Kasumi-1 (cell line): ENCODE data around the gene CPNE9.

Source experiments
- DNase-seq, 2 experiments: peaks; one replicate each; lab custom pipeline; 2025; lab: John Stamatoyannopoulos, UW

CPNE9 gene

DNA sequence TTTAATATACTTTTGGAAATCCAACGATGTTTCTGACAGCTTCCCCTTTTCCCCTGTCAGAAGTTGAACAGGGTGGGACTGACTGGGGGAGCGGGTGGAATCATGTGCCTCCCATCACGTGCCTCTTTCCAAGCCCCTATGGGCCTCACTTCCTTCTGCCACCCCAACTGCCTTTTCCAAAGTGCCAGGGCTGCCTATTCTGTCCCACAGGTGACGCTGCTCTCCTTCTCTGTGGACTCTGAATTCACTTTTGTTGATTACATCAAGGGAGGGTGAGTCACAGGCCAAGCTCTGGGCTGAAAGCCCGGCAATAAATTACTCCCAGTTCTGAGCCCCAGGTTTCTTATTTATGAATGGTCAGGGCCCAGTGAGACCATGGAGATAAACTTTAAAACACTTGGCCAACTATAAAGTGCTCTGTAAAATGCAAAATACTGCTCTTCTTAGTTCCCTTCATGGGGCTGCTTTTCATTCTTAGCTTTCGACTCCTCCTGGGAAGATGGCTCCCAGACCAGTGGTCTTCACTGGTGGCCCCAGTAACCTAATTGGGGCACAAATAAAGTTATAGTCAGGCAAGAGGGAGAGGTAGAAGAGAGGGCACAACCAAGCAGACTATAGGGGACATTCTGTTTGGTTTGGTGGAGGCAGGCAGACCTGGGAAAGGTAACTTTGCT lies 12.3 kb downstream of the CPNE9 start:
- peak; percentile 96 to 97 for DNase-seq

DNA sequence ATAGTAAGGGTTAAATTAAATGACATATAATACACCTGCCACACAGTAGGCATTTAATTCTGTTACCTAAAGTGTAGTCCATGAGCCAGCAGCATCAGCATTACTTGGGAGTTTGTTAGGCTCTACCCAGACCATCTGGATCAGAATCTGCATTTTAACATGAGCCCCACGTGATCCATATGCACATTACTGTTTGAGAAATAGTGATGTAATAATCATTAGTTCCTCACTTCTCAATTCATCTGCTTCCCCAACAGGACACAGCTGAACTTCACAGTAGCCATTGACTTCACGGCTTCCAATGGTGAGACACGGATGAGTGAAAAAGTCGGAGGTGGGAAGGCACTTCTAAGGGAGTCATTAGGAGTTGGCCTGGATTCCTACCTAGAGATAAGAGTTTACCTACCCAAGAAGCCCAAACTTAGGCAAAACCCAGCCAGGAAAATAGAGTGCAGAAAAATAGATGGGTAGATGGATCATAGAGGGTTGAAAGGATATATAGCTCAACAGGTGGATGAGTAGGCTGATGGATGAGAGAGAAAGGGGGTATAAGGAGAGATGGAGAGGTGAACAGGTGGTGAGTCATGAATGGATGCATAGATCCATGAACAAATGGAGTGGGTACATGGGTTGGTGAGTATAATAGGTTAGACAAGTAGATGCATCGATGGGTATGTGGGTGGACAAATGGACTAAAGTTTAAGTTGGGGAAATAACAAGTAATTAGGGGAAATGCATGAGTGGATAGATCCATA lies 13.3 kb downstream of the CPNE9 start:
- no peak for DNase-seq

DNA sequence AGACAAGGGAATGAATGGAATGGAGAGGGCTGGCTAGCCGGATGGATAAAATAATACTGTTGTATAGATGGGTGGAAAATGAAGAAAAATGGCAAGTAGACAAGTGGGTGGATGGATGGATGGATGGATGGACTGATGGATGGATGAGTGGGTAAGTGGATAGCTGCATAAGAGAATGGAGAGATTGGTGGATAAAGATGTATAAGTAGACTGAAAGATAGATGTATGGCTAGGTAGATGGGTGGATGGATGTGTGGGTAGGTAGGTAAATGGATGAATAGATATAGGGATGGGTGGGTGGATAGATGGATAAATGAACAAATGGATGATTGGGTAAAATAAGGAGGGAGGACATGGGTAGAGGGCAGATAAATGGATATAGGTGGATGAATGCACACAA lies 13.9 kb downstream of the CPNE9 start:
- no peak for DNase-seq

DNA sequence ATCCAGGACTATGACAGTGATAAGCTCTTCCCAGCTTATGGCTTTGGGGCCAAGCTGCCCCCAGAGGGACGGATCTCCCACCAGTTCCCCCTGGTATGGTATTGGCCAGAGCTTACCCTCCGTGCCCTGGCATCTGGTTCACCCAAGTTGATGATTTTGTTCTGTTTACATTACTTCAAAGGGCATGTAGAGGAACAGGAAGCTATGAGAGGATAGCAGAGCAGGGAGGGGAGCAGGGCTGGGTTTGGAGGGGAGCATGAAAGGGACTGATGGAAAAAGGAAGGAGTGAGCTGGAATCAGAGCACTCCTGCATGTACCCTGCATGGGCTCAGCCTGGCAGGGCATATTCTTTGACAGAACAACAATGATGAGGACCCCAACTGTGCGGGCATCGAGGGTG lies 14.5 kb downstream of the CPNE9 start:
- no peak for DNase-seq

DNA sequence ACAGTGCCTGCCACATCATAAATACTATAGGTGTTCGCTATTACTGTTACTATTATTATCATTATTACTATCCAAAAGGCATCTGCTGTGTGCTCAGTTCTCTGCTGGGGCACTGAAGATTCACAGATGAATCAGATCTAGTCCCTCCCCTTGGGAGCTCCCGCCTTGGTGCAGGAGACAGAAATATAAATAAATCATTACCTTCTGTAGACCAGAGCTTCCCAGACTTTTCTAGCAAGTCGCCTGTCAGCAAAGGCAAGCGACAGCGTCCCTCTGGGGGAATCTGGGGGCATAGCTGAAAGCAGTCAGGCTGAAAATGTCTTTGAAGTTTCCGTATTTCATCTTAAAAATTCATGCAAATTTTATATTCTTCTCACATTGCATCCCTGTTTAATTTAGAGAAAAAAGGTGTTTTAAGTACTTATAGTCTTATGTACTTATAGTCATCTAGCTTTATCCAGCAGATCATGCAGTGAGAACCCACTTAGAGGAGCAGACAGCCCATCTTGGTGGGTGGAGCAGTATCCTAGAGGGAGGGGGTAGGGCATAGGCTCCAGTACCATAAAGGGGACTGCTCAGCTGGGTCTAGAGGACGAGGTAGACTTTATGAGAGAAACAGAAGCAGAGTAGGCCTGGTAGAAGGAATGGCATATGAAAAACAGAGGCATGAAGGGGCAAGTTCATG lies 17.5 kb downstream of the CPNE9 start:
- DNase-seq = no peak

DNA sequence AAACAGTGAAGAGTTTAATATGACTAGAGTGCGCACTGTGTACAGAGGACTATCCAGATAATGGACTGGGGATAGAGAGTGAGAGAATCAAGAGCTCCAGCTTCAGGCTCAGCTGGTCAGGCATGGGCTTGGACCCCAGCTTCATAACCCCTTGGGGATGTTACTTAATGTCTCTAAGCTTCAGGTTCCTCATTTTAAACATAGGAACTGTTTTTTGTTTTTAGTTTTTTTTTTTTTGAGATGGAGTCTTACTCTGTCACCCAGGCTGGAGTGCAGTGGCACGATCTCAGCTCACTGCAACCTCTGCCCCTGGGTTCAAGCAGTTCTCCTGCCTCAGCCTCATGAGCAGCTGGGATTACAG lies 18.0 kb downstream of the CPNE9 start:
- no peak for DNase-seq

DNA sequence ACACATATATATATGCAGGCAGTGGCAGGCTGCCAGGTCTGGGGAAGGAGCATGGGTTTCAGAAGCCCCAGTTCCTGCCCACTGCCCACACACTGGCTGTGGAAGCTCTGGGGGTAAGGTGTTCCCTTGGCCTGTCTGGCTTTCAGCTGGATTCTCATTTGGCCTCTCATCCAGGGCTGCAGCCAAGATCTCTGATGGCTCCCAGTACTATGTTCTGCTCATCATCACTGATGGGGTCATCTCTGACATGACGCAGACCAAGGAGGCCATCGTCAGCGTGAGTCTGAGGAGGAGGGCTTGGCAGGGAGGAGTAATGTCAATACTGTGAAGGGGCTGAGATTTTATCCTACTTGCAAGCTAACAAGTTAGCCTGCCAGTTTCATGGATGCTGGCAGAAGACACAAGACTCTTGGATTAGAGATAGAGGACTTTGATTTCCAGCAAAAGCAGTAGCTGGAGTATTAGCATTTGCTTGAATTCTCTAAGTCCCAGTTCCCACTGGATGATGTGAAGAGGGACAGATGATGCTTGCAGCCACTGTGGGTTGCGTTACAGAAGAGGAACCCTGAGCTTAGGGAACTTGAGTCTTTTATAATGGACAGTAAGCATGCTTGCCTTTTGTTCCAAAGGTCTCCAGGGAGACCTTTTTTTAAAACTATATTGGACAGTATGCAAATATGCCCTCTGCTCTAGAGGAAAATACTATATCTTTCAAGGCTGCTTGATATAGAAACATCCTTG lies 22.3 kb downstream of the CPNE9 start:
- DNase-seq = no peak

DNA sequence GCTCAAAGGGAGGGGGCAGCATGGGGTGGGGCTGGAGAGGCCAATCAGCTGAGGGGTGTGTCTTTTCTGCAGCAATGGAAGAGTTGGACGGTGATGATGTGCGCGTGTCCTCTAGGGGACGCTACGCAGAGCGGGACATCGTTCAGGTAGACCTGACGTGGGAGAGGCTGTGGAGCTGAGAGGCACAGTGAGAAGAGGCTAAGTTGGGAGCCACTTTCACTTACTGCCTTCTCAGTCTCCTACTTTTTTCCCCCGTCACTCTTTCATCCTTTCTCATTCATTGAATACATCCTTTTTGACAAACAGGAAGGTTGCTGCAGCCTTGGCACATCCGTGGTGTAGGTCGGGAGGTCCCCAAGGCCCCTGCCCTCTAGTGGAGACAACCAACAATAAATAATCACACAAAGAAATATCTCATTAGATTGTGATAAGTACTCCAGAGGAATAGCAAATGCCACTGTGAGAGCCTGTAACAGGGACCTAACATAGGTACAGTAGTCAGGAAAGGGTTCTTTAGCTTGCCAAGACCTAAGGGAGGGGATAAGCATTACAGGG lies 23.5 kb downstream of the CPNE9 start:
- DNase-seq = peak; percentile 63 to 74

DNA sequence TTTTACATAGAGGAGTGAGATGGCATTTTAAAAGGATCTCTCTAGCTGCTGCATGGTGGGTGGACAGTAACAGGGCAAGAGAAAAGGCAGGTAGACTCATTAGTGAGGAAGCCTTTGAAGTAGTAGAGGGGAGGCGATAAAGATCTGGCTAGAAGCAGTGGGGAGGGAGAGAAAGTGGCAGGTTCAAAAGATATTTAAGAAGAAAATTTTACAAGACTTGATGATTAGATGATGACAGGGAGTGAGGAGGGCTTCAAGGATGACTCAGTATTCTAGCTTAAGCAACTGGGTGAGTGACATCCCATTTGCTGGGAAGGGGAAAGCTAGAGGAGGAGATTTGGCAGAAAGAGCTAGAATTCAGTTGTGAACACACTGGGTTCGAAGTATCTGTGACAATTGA lies 24.1 kb downstream of the CPNE9 start:
- no peak for DNase-seq

DNA sequence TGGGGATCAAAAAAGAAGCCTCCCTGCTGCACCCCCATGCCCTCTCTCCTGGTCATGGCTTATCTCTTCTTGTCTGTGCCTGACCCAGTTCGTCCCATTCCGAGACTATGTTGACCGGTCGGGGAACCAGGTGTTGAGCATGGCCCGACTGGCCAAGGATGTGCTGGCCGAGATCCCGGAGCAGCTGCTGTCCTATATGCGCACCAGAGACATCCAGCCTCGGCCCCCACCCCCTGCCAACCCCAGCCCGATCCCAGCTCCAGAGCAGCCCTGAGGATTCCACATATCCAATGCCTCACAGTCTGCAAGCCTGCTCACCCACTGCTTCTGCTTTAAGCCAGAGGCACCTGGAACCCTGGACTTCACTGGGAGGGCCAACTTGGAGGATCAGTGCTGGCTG lies 25.8 kb downstream of the CPNE9 start:
- DNase-seq = no peak

DNA sequence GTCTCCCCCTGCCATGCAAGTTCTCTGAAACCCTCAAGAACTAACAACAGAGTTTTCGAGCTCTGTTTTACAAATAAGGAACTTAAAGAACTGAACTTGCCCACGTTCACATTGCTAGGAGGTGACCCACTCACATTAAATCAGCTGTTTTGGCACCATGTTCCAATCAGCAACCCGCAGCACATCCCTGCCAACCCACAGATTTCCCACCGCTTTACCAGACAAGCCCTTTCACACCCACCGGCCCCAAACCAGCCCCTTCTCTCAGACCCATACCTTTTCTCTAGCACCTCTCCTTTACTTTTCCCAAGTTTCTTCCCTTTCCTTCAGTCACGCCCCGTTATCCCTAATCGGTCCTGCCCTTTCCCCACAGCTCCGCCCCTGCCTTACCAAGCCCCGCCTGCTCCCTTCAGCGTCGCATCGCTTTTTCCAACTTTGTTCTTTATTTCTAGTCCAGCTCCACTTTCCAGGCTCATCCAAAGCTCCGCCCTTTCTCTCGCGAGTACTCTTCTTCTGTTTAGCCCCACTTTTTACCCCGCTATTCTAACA lies 27.1 kb downstream of the CPNE9 start:
- peak in 1 of 2 experiments; percentile 35 for DNase-seq

DNA sequence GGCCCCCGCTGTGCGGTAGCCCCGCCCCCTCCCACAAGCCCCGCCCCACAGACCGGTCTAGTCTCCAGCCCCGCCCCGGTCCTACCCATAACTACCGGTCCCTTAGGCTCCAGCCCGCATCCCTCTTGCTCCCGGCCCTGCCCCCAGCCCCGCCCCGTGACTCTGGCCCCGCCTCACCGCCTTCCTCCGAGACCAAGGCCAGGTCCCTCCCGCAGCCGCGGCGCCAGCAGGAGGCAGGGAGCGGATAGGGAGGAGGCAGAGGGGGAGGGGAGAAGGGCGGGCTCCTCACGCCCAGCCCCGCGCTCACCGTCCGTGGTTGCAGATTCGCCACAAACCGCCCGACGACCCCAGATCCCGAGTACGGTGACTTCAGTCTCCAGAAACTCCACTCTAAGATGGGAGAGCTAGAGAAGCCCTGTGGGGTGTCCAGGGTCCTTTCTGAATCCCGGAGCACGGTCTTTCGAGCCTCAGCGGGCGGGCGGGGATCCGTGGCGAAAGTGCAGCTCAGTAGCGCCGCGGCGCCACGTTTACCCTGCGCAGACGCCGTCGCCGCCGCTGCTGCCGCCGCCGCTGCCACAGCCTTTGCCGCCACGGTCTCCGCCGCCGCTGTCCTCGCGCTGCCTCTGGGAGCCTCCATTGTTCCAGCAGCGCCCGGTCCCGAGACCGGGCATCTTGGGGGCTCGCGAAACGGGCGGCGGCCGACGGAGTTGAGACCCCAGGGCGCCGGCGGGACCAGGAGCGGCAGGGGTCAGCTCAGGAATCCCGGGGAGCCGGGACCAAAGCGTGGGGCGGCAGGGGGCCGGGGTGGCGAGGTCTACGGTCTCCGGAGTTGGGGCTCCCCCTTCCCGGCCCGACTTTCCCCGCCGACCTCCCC lies 27.8 kb downstream of the CPNE9 start, which contains the start of gene BRPF1:
Gene BRPF1, plus strand, starts transcription at position 530 of the 874 bp plus-strand sequence. CDS start 2,406 bp downstream, outside the sequence.
- peak; percentile 97 to 98 for DNase-seq

DNA sequence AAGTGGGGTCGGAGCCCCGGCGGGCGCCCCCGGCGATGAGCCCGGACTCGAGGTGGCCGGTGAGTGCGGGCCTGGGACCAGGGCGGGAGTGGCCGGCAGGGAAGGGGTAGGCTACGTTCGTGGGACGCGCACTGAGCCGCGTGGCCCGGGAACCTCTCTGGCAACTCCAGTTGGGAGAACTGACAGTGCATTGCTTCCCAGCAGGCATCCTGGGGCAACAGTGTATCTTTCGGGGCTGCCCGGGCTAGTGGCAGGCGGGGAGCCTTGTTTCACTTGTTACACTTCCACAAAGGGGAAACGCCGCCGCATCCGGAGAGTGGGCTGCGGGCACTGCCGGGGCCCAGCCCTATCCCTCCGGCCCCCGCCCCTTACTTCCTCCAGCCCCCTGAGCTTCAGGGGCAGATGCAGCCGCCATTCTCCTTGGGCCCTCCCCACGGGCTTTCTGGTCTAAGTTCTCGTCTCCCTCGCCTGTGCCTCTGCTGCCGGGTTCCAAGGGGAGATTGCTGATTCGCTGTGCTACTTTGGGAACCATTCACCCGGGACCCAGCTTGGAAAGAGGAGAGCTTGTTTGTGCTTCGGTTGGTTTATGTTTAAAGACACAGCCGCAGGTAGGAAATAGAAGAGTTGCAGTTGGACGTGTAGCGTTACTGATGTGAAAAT lies 28.6 kb downstream of the CPNE9 start:
- peak; percentile 23 to 58 for DNase-seq

DNA sequence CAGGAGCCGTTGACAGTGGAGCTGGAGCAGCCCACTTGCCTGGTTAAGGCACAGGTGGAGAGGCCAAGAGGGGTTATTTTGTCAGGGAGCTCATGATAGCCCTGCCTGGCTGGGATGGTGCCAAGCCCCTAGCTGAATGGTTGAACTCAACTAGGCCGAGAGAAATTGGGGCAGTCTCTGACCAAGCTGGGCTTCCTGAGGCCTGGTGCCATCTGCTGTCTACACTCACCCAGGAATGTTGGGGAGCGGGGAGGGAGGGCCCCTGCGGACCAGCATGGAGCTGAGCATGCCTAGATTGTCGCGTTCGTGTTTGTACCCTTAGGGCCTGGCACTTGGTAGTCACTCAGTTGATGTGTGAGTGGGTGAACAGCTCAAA lies 29.1 kb downstream of the CPNE9 start:
- DNase-seq = no peak

DNA sequence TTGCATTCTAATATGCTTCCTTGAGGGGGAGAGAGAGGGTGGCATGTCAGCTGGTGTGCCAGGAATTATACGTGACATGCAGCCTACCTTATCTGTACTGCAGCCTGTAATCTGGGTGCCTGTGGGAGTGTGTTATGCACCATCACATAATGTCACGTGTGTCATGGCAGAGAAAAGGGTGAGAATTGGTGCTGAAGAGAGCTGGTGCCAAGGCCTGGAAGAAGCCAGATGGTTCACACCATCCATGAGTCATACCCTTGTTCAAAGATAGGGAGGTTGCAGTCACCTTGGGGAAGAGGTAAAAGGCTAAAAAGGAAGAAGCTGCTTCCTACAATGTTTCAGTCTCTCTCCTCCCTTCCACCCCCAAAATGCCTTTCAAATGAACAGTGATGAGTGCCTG lies 33.2 kb downstream of the CPNE9 start:
- DNase-seq = no peak

DNA sequence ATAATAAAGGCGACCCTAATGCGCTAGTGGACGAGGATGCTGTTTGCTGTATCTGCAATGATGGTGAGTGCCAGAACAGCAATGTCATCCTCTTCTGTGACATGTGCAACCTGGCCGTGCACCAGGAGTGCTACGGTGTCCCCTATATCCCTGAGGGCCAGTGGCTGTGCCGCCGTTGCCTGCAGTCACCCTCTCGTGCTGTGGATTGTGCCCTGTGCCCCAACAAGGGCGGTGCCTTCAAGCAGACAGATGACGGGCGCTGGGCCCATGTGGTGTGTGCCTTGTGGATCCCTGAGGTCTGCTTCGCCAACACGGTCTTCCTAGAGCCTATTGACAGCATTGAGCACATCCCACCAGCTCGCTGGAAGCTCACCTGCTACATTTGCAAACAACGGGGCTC lies 35.5 kb downstream of the CPNE9 start:
- no peak for DNase-seq

DNA sequence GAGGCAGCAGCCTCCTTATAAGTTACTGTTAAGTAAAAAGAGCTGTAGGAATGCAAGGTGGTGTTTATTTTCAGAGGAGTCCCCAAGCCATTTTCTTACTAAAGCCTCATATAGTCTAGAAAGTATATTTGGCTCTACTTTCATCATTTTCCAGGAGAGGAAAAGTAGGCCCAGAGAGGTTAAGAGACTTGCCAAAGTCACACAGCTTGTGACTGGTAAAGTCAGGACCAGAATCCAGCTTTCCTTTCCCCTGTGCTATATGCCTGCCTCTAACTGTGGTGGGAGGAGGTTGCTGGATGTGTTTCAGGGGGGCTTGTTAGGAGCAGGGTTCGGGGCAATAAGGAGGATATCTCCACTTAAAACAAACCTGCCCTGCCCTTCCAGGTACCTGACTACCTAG lies 38.9 kb downstream of the CPNE9 start:
- no peak for DNase-seq

DNA sequence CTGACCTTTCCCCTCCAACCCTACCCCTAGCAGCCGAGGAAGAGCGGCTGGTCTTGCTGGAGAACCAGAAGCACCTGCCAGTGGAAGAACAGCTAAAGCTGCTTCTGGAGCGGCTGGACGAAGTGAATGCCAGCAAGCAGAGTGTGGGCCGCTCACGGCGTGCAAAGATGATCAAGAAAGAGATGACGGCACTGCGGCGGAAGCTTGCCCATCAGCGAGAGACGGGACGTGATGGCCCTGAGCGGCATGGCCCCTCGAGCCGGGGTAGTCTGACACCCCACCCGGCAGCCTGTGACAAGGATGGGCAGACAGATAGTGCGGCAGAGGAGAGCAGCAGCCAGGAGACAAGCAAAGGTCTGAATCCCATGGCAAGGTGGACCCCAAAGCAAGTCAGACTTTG lies 39.9 kb downstream of the CPNE9 start:
- DNase-seq = no peak

DNA sequence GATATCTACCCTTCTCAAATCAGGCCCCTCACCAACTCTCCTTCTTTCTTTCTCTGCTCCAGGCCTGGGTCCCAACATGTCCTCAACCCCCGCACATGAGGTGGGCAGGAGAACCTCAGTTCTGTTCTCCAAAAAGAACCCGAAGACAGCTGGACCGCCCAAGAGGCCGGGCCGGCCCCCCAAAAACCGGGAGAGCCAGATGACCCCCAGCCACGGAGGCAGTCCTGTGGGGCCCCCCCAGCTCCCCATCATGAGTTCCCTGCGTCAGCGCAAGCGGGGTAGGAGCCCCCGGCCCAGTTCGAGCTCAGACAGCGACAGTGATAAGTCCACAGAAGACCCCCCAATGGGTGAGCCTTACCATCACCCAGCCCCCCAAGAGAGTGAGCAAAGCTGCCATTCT lies 40.5 kb downstream of the CPNE9 start:
- DNase-seq = no peak

DNA sequence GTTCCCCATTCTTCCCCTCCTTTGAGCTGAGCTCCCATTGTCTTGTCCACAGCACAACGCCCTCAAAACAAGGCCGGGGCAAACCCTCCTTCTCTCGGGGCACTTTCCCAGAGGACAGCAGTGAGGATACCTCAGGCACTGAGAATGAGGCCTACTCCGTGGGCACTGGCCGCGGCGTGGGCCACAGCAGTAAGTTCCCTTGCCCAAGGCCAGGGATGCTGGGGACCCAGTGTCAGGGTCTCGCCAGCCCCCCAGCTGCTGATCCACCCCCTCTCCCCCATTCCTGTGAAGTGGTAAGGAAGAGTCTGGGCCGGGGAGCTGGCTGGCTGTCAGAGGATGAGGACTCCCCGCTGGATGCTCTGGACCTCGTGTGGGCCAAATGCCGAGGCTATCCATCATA lies 41.9 kb downstream of the CPNE9 start:
- DNase-seq = no peak
